HCT116 (cell line): ENCODE results near the gene SMC1B. TPM values are rescaled to one million over a fixed set of nuclear protein-coding genes. Genes with fewer than 3 reads are reported as not detected.
A peak's percentile ranks its signal among the peaks of the same experiment; 100 is the strongest.
"Not testable (repeated sequence)": the region's sequence is repeated elsewhere in the genome, so short reads cannot be mapped to it uniquely, and the experiment has no call there.

Source experiments
- ATAC-seq: fragments of 200-7000 bp; cut with Tn5 transposase; 2 replicates; pipeline ENCODE4 v1.9.1; 2020; ENCODE audit warnings: mild to moderate bottlenecking, moderate library complexity
- BruUV-seq: library from RNA; stranded (reverse); fragments of 400-500 nt; replicated peaks from 2 replicates; lab custom pipeline; 2021; lab: Mats Ljungman, UMichigan
- CTCF ChIA-PET: fragments of 300-600 bp; sonication (Branson Sonifier 250); formaldehyde crosslinking; loops from one replicate; lab custom pipeline; 2021; ENCODE audit warnings: antibody characterized with exemption; lab: Charles Lee
- POLR2A ChIA-PET: fragments of 300-600, 350-600 bp; sonication (Branson Sonifier 250); formaldehyde crosslinking; loops from one replicate; lab custom pipeline; 2021; ENCODE audit warnings: antibody characterized with exemption; lab: Charles Lee
- RAD21 ChIA-PET, 2 experiments: fragments of 300-600 bp; sonication (Branson Sonifier 250); formaldehyde crosslinking; loops; one replicate each; lab custom pipeline; 2023; ENCODE audit warnings: low total read pairs in 2 of 2; ENCODE audit not compliant: uncharacterized antibody in 2 of 2, unreplicated experiment in 2 of 2, low non-redundant PET in 1 of 2; lab: Charles Lee
- DNase-seq: peaks from one replicate; pipeline ENCODE4 v3.0.0-alpha.2; 2010; ENCODE audit warnings: low read depth, low spot score
- H2AFZ ChIP-seq: fragments of 200-600 bp; shearing (Covaris generic), sonication (generic); 2 replicates; pipeline ENCODE4 v1.6.1; 2017; ENCODE audit warnings: low read depth, mixed run types, mixed read lengths, antibody characterized with exemption, low read length; ENCODE audit not compliant: poor library complexity, severe bottlenecking
- H3K27ac ChIP-seq: 2 replicates; pipeline ENCODE4 v1.5.1; 2012; ENCODE audit warnings: low read depth, low read length
- H3K27me3 ChIP-seq: fragments of 200-600 bp; sonication (generic); 2 replicates; pipeline ENCODE4 v1.6.1; 2016; ENCODE audit warnings: mixed run types, low read length, mixed read lengths; ENCODE audit not compliant: insufficient read depth
- H3K36me3 ChIP-seq, 2 experiments: fragments of 200-500 bp in 1 of 2; fragments of 200-600 bp in 1 of 2; sonication (Bioruptor generic) in 1 of 2; sonication (generic) in 1 of 2; 2 replicates each; pipeline versions ENCODE4 v1.5.1 to v1.6.1; 2014 to 2016; ENCODE audit warnings: low read length in 2 of 2, inconsistent platforms in 1 of 2, mixed read lengths in 1 of 2, mixed run types in 1 of 2; ENCODE audit not compliant: insufficient read depth in 2 of 2, control insufficient read depth in 1 of 2
- H3K4me1 ChIP-seq, 2 experiments: fragments of 200-600 bp in 1 of 2; sonication (generic) in 1 of 2; 2 replicates each; pipeline versions ENCODE4 v1.5.1 to v1.6.1; 2012 to 2017; ENCODE audit warnings: low read length in 2 of 2, inconsistent platforms in 1 of 2, mild to moderate bottlenecking in 1 of 2, mixed read lengths in 1 of 2, mixed run types in 1 of 2, moderate library complexity in 1 of 2; ENCODE audit not compliant: insufficient read depth in 2 of 2, control insufficient read depth in 1 of 2
- H3K4me2 ChIP-seq: fragments of 200-600 bp; sonication (generic); 2 replicates; pipeline ENCODE4 v1.6.1; 2017; ENCODE audit warnings: mixed run types, low read length, mixed read lengths
- H3K4me3 ChIP-seq, 2 experiments: fragments of 200-600 bp in 1 of 2; sonication (generic) in 1 of 2; replicated peaks in 1 of 2; 2 replicates each; pipeline ENCODE4 v1.5.1; 2011 to 2016; ENCODE audit warnings: low read length in 2 of 2, control low read depth in 1 of 2, low read depth in 1 of 2, mild to moderate bottlenecking in 1 of 2, mixed read lengths in 1 of 2, mixed run types in 1 of 2
- H3K79me2 ChIP-seq: fragments of 200-600 bp; sonication (generic); 2 replicates; pipeline ENCODE4 v1.6.1; 2017; ENCODE audit warnings: mild to moderate bottlenecking, mixed run types, low read length, moderate library complexity, mixed read lengths; ENCODE audit not compliant: insufficient read depth
- H3K9ac ChIP-seq: fragments of 200-600 bp; sonication (generic); 2 replicates; pipeline ENCODE4 v1.6.1; 2016; ENCODE audit warnings: low read length, mixed read lengths
- H3K9me2 ChIP-seq: fragments of 200-600 bp; sonication (generic), shearing (Covaris generic); 2 replicates; pipeline ENCODE4 v1.6.1; 2017; ENCODE audit warnings: mixed run types, mild to moderate bottlenecking, moderate library complexity; ENCODE audit not compliant: insufficient read depth
- H3K9me3 ChIP-seq, 2 experiments: fragments of 200-500 bp in 1 of 2; fragments of 200-600 bp in 1 of 2; sonication (Bioruptor generic) in 1 of 2; sonication (generic) in 1 of 2; 2 replicates each; pipeline ENCODE4 v1.6.1; 2014 to 2017; ENCODE audit warnings: low read length in 2 of 2, mixed read lengths in 2 of 2, inconsistent platforms in 1 of 2, low read depth in 1 of 2, mild to moderate bottlenecking in 1 of 2, mixed run types in 1 of 2, moderate library complexity in 1 of 2; ENCODE audit not compliant: control insufficient read depth in 1 of 2, insufficient read depth in 1 of 2
- H4K20me1 ChIP-seq: fragments of 200-600 bp; sonication (generic), shearing (Covaris generic); 2 replicates; pipeline ENCODE4 v1.6.1; 2017; ENCODE audit warnings: mixed run types, mild to moderate bottlenecking, moderate library complexity; ENCODE audit not compliant: insufficient read depth
- CBX3 ChIP-seq: IDR thresholded peaks from 2 replicates; pipeline ENCODE4 v1.6.1; 2012; ENCODE audit warnings: low read depth
- POLR2AphosphoS5 ChIP-seq: IDR thresholded peaks from 2 replicates; pipeline ENCODE4 v1.6.1; 2011; ENCODE audit warnings: mild to moderate bottlenecking, low read depth, low read length, moderate library complexity
- RAD21 ChIP-seq: IDR thresholded peaks from 2 replicates; pipeline ENCODE4 v1.6.1; 2012; ENCODE audit warnings: low read depth, mild to moderate bottlenecking
- SRF ChIP-seq: IDR thresholded peaks from 2 replicates; pipeline ENCODE4 v1.6.1; 2012; ENCODE audit warnings: low read depth
- ZFX ChIP-seq: fragments of 450-650 bp; IDR thresholded peaks from 2 replicates; pipeline ENCODE4 v1.6.1; 2017
- ZNF274 ChIP-seq: fragments of 200-500 bp; sonication (Bioruptor generic); IDR thresholded peaks from 2 replicates; pipeline ENCODE4 v1.6.1; 2014; ENCODE audit warnings: mild to moderate bottlenecking, low read depth, low read length, inconsistent platforms
- intact Hi-C: fragments of 100-400 bp; cut with micrococcal nuclease; formaldehyde crosslinking; loops from 2 replicates; pipeline ENCODE4 v1.10.0; 2022
- total RNA-seq: library from RNA; stranded (reverse); gene quantifications from one replicate; pipeline ENCODE4 v1.2.1, GENCODE V29; 2021; ENCODE audit not compliant: unreplicated experiment
- TF ChIP-seq, protein P1 (sequence below), 3 experiments: fragments of 200-600 bp in 1 of 3; sonication (generic) in 1 of 3; IDR thresholded peaks in 2 of 3; conservative IDR thresholded peaks in 1 of 3; 2 replicates each; pipeline ENCODE4 v1.5.1; 2012 to 2017; ENCODE audit warnings: low read depth in 2 of 3, low read length in 2 of 3, antibody characterized with exemption in 1 of 3, borderline replicate concordance in 1 of 3, control low read depth in 1 of 3, mild to moderate bottlenecking in 1 of 3, mixed read lengths in 1 of 3, mixed run types in 1 of 3, moderate library complexity in 1 of 3; ENCODE audit not compliant: insufficient read depth in 1 of 3
- TF ChIP-seq, protein P2 (sequence below): IDR thresholded peaks from 2 replicates; pipeline ENCODE4 v1.6.1; 2012

Gene SMC1B
- total RNA-seq, 1 experiment from 2014 or later, result not detected

GRCh38 chr22:45436871-45437517, 23.6 kb upstream of the SMC1B start:
- H2AFZ ChIP-seq, H3K27me3 ChIP-seq, H3K9me3 ChIP-seq, H3K4me2 ChIP-seq, H3K27ac ChIP-seq, H3K79me2 ChIP-seq, H3K9me2 ChIP-seq, H3K9ac ChIP-seq, H4K20me1 ChIP-seq, H3K36me3 ChIP-seq, ATAC-seq, RAD21 ChIA-PET, DNase-seq, H3K4me3 ChIP-seq, BruUV-seq, POLR2A ChIA-PET: not testable (repeated sequence)
- H3K4me1 ChIP-seq, result peaks cover 4 to 10% of the 10 kb centered on the region in 2 experiments; a peak in 2 of 4 replicates
- CTCF ChIA-PET, result interaction anchor here (1.3 to 1.6 kb wide), 3 partner anchors 20 to 168 kb away, joined by 3 read pairs; no protein-coding TSS in a partner anchor
- intact Hi-C loops, result loop anchor here (5.0 kb wide), 1 partner anchor 335 kb away; no protein-coding TSS in a partner anchor

GRCh38 chr22:45435544-45436139, 22.2 kb upstream of the SMC1B start:
- Histone ChIP-seq H3K36me3 (0 out of 4 replicates have a peak, but pooled peaks cover 0 to 2% of the 10 kb centered on the region in 2 experiments), H4K20me1 (no peaks in the 10 kb centered on the region), H3K9ac (0 out of 2 replicates have a peak overlapping the region, but pooled peaks have one; percentile 22), H3K4me3 (no peak overlapping the region), H3K9me3 (no peaks in the 10 kb centered on the region), H3K4me2 (peak overlapping the region; percentile 31; the same call in 1 of the 2 replicates), H3K9me2 (no peaks in the 10 kb centered on the region), H3K4me1 (peaks cover 4 to 8% of the 10 kb centered on the region in 2 experiments; a peak in 2 of 4 replicates), H3K27ac (peak overlapping the region; percentile 31; the same call in 1 of the 2 replicates), H3K27me3 (no peaks in the 10 kb centered on the region), H2AFZ (no peak overlapping the region)
- CTCF ChIA-PET, result no interaction called here
- BruUV-seq, result no TSS peak
- POLR2A ChIA-PET, result no interaction called here
- ATAC-seq (peak; percentile 97), DNase-seq (peak; percentile 60)
- intact Hi-C loops, result loop anchor here (1.0 to 5.0 kb wide), 2 partner anchors 166 to 333 kb away; no protein-coding TSS in a partner anchor
- RAD21 ChIA-PET, result no interaction called here
- TF ChIP-seq SRF (no peak), ZNF274 (no peak), ZFX (peak; percentile 23; the same call in 1 of the 2 replicates), POLR2AphosphoS5 (0 out of 2 replicates have a peak, but pooled peaks have one; percentile 30), CBX3 (0 out of 2 replicates have a peak, but pooled peaks have one; percentile 24), RAD21 (peak; percentile 84)
- TF ChIP-seq, protein P1, sequence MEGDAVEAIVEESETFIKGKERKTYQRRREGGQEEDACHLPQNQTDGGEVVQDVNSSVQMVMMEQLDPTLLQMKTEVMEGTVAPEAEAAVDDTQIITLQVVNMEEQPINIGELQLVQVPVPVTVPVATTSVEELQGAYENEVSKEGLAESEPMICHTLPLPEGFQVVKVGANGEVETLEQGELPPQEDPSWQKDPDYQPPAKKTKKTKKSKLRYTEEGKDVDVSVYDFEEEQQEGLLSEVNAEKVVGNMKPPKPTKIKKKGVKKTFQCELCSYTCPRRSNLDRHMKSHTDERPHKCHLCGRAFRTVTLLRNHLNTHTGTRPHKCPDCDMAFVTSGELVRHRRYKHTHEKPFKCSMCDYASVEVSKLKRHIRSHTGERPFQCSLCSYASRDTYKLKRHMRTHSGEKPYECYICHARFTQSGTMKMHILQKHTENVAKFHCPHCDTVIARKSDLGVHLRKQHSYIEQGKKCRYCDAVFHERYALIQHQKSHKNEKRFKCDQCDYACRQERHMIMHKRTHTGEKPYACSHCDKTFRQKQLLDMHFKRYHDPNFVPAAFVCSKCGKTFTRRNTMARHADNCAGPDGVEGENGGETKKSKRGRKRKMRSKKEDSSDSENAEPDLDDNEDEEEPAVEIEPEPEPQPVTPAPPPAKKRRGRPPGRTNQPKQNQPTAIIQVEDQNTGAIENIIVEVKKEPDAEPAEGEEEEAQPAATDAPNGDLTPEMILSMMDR (IDR thresholded peaks at IDR 0.05 in 2 of 3, conservative IDR thresholded peaks at IDR 0.05 in 1 of 3; ENCODE audit: borderline replicate concordance in 1 of 3, insufficient read depth in 1 of 3, low read depth in 2 of 3, low read length in 2 of 3), result peak; percentile 89 to 97 (median 96)
- TF ChIP-seq, protein P2, sequence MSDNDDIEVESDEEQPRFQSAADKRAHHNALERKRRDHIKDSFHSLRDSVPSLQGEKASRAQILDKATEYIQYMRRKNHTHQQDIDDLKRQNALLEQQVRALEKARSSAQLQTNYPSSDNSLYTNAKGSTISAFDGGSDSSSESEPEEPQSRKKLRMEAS, result peak; percentile 54
- TF ChIP-seq, all 23 proteins: peak for 6
- no peaks in the 10 kb centered on the region for H3K79me2 ChIP-seq
